Measurements from ENCODE around the gene PHACTR1.

PHACTR1 gene

DNA sequence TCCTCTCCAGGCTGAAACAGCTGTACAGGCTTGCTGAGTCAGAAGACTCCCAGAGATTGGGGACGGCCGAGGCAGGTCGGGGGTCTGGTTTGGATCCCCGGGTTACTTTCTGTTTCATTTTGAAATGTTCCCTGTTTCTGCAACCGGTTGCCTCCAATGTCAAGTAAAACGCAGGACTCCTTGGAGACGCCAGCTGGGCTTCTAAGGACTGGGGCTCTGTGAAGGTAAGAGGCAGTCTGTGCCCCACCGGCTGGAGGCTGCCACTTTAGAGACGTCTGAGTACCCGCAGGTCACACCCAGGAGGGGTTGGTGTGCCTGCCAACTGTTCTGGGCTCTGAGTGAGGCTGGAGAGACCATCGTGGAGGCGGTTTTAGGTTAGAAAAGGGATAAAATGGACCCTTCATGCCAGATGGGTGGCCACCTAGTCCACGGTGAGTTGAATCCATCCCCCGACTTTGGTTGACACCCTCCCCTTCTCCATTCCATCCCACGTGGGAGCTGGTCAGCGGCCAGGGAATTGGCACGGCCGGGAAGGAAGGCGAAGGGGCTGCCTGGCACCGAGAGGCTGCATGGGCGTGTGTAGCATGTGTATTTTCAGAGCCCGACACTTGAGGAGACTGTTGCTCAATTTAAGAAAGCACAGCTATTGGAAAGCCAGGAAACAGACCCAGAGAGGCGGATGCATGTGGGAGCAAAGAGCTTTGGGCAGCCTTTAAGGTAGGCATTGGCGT lies 240.9 kb downstream of the PHACTR1 start:
- DNase-seq (ENCODE audit: low read depth): peak; percentile 8
- peak overlapping the region; percentile 71 for H3K4me3 ChIP-seq (ENCODE audit: control insufficient read depth, low read depth, low read length)
- TF ChIP-seq CTCF (IDR thresholded peaks at IDR 0.05; ENCODE audit: control insufficient read depth, insufficient read depth, low read depth, low read length, missing control alignments): no peak

DNA sequence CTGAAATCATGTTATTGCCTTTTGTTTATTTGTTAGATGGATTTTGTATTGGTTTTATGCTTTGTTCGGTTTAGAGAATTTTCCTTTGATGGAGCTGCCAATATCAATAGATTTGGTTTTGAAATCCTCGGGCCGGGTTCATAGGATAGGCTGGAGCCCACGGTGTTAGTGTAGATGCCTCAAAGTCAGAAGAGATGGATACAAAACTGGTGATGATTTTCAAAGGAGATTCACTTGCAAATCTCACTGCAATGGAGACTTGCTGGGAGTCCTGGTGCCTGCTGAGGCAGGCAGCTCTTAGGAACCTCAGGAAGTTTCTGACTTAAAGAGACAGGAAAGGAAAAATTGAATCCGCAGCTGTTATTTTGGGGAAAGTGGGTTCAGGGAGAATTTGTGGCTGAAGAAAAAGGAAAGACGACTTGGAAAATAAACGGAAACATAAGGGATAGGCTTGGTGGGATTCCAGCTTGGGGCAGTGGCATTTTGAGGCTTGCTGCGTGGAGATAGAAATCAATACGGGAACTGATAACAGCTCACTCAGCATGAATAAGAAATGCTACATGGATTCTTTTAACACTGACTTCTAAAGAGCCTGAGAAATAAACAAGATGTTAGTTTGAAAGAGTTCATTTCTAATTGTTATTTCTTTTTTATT lies 241.6 kb downstream of the PHACTR1 start:
- no peak for TF ChIP-seq CTCF (IDR thresholded peaks at IDR 0.05; ENCODE audit: control insufficient read depth, insufficient read depth, low read depth, low read length, missing control alignments)
- peak overlapping the region; percentile 71 for H3K4me3 ChIP-seq (ENCODE audit: control insufficient read depth, low read depth, low read length)
- DNase-seq (ENCODE audit: low read depth): no peak

DNA sequence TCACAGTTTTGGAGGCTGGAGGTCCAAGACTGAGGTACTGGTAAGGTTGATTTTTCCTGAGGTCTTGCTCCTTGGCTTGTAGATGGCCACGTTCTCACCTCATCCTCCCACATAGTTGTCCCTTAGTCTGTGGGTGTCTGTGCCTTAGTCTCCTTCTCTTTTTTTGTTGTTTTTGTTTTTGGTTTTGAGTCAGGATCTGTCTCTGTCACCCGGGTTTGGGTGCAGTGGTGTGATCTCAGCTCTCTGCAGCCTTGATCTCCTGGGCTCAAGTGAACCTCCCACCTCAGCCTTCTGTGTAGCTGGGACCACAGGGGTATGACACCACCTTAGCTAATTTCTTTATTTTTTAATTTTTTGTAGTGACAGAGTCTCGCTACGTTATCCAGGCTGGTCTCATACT lies 245.2 kb downstream of the PHACTR1 start:
- no peak for TF ChIP-seq CTCF (IDR thresholded peaks at IDR 0.05; ENCODE audit: control insufficient read depth, insufficient read depth, low read depth, low read length, missing control alignments)
- no peak overlapping the region for H3K4me3 ChIP-seq (ENCODE audit: control insufficient read depth, low read depth, low read length)
- DNase-seq (ENCODE audit: low read depth): no peak

- TF ChIP-seq CTCF (IDR thresholded peaks at IDR 0.05; ENCODE audit: control insufficient read depth, insufficient read depth, low read depth, low read length, missing control alignments): no peak
- no peak for DNase-seq (ENCODE audit: low read depth)
- H3K4me3 ChIP-seq (ENCODE audit: control insufficient read depth, low read depth, low read length): no peak overlapping the region
Measured at GRCh38 chr6:12962529-12962928, 246.0 kb downstream of the PHACTR1 start.

- no peak overlapping the region for H3K4me3 ChIP-seq (ENCODE audit: control insufficient read depth, low read depth, low read length)
- no peak for DNase-seq (ENCODE audit: low read depth)
- TF ChIP-seq CTCF (IDR thresholded peaks at IDR 0.05; ENCODE audit: control insufficient read depth, insufficient read depth, low read depth, low read length, missing control alignments): no peak
Measured at GRCh38 chr6:12962987-12963386, 246.4 kb downstream of the PHACTR1 start.

DNA sequence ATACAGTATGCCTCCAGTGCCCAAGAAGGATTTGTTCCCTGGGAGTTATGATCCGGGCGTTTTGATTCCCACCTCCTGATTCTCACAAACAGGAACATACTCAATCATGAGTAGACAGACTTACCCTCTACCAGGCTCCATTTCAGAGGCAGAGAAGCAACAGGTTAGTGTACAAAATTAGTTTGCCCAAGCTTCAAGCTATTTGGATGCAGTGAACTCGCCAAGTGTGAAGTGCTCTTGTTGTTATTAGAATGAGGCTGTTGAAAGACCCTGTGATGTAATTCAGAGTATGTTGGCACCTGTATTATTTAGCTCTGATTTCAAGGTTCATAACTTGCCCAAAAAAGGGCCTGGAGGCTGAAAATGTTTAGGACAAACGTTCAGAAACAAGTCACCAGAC lies 247.0 kb downstream of the PHACTR1 start:
- TF ChIP-seq CTCF (IDR thresholded peaks at IDR 0.05; ENCODE audit: control insufficient read depth, insufficient read depth, low read depth, low read length, missing control alignments): no peak
- H3K4me3 ChIP-seq (ENCODE audit: control insufficient read depth, low read depth, low read length): no peak overlapping the region
- DNase-seq (ENCODE audit: low read depth): no peak

Measured in AG09309 (cell line).